GM19035 (cell line): ENCODE measurements around the gene GRAP2.
"Not testable (repeated sequence)": the region's sequence is repeated elsewhere in the genome, so short reads cannot be mapped to it uniquely, and the experiment has no call there.

Experiments used
- ATAC-seq: cut with Tn5 transposase; IDR thresholded peaks from one replicate; pipeline ENCODE4 v1.9.1; 2021; ENCODE audit not compliant: unreplicated experiment

The GRAP2 gene

DNA sequence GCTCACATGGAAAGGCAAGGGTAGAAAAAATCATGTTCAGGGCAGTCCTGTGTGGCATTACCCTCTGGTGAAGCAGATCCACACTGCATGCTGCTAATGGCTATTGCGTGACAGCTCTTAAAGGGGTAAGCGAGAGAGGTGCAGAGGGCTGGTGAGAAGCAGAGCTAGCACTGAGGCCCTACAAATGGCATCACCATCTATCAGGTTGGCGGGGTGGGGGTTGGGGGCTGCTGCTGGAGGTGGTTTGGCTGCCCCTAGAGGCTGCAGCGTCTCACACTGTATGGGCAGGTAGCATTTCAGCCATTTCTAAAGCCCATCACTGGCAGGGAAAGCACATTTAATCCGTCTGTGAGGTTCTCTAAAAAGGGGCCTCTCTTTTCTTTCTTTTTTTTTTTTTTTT is 42.5 kb downstream of the GRAP2 start:
- no peak for ATAC-seq

DNA sequence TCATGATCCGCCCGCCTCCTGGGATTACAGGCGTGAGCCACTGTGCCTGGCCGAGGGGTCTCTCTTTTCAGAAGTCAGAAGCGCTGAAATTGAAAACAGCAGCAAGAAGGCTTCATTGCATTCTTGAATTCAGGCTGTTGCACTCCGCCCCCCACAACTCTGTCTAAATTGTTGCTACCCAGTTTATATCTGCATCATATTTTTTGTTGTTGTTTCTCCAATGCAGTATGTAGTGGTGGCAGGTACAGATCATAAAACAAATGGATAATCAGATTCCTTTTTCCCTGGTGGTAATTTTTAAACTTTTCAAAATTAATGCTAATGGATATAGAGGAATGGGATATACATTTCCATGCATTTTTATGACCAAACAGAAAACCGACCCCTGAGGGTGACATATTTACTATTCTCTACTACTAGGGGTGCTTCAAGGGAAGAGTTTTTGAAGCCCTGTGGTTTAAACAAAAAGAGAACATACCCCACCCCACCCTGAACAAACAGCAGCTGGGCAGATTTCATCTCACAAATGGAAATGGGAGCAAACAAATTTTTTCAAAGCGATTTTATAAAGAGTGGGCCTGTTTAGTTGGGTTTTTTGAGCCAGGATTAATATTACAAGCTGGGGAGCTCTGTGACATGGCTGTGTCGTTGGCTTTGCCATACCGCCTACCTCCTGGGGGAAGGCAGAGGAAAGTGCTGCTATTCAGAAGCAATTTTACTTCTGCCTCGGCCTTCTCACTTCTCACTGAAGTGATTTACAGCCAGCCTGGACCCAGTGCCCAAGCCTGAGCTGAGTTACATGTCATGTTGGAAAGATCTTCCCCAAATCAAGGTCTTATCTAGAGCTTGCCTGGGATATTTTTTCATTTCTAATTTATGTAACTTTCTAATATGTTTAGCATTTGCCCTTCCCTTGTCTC is 43.3 kb downstream of the GRAP2 start:
- no peak for ATAC-seq

DNA sequence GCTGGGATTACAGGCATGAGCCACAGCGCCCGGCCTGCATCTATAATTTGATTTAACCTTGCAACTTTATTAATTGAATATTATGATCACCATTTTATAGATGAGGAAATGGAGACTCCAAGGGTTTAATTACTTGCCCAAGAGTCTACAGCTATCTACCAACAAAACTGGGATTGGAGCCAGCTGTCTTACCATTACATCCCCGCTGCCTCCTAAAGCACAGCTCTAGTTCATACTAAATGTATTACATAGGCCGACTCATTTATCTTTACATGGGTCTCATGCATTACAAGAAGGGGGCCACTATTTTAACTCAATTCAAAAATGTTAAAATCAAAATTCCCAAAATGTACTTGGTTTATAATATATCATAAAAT is 45.2 kb downstream of the GRAP2 start:
- no peak for ATAC-seq

DNA sequence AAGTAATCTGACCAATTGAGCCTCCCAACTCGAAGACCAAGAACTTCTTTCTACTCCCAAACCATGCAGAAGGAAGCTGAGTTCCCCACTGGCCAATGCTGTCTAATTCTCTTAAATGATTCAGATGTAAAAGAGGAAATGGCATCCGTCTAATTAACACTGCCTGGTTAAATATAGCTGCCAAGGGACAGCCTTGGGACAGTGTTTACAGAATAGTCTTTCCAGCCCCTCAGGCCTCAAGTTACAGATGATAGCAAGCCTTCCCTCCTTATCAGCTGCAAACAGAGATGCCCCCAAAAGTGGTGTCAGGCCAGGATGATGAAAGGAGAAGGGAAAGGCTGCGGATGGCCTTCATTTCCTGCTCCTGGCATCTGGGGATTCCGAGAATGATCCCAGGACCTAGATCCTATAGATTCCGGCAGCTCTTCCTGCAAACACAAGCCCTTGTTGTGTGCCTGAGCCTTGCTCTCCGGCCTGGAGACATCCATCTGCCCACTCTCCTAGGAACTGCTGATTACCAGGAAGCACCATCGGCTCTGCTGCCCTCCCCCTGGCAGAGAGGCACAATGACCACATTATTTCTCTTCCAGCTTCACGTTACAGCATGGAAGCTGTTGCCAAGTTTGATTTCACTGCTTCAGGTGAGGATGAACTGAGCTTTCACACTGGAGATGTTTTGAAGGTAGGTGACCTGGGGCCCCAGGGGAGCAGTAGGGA is 45.8 kb downstream of the GRAP2 start:
- no peak for ATAC-seq

GRCh38 chr22:39947220-39948216 is 46.6 kb downstream of the GRAP2 start:
- ATAC-seq = no peak

GRCh38 chr22:39949964-39950737 is 49.3 kb downstream of the GRAP2 start:
- ATAC-seq = no peak

DNA sequence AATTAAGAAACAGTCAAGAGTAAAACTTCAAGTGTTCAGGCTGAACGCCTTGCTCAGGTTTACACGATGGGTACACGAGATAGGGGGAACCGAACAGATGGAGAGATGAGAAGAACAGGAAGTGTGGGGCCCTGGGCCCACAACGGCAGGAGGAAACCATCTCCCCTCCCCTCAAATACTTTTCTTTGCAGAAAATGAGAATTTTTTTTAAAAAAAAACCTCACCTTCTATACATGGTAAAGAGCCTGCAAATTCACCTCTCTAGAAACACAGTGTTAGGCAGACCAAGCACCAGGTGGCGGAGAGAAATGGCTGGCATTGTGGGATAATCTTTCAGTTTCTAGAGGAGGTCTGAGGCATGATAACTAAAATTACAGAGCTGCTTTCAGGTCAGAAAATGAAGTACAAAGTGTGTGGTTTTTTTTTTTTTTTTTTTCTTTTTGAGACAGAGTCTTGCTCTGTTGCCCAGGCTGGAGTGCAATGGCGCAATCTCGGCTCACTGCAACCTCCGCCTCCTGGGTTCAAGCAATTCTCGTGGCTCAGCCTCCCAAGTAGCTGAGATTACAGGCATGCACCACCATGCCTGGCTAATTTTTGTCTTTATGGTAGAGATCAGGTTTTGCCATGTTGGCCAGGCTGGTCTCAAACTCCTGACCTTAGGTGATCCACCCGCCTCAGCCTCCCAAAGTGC is 50.9 kb downstream of the GRAP2 start:
- ATAC-seq = not testable (repeated sequence)

- no peak for ATAC-seq
Measured at GRCh38 chr22:39952347-39952746, 51.5 kb downstream of the GRAP2 start.

- ATAC-seq = no peak
Measured at GRCh38 chr22:39953101-39953500, 52.2 kb downstream of the GRAP2 start.

- ATAC-seq = no peak
Measured at GRCh38 chr22:39954584-39955055, 53.7 kb downstream of the GRAP2 start.

GRCh38 chr22:39955675-39956074 is 54.8 kb downstream of the GRAP2 start:
- no peak for ATAC-seq

DNA sequence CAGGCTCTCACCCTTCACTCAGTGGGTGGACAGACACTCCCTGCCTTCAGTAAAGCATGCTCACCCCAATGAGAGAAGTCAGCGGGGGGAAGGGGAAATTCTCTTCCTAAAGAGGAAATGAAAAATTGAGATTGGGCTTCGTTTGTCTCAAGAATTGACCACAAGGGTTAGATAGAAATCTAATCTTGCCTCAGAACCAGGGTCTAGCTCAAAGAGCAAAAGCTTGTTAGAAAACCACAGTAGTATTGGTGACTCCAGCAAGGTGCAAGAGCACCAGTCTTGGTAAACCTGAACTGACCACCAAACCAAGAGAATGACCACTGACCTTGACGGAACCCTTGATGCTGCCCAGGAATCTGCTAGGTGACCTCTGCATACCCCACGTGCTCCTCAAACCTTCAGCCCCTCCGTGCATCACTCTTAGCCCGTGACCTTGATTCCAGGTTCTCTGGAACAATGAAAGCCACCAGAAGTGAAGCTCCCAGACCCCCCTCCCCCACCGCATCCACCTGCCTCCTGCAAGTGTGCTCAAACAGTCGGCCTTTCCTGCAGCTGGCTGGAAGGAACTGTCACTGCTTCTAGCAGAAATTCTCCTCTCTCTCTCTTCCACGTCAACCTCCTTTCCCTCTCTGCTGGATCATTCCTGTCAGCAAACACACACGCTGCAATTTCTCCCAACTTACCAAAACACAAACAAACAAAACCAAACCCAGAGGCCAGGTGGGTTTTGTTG is 56.2 kb downstream of the GRAP2 start:
- peak; percentile 41 for ATAC-seq

DNA sequence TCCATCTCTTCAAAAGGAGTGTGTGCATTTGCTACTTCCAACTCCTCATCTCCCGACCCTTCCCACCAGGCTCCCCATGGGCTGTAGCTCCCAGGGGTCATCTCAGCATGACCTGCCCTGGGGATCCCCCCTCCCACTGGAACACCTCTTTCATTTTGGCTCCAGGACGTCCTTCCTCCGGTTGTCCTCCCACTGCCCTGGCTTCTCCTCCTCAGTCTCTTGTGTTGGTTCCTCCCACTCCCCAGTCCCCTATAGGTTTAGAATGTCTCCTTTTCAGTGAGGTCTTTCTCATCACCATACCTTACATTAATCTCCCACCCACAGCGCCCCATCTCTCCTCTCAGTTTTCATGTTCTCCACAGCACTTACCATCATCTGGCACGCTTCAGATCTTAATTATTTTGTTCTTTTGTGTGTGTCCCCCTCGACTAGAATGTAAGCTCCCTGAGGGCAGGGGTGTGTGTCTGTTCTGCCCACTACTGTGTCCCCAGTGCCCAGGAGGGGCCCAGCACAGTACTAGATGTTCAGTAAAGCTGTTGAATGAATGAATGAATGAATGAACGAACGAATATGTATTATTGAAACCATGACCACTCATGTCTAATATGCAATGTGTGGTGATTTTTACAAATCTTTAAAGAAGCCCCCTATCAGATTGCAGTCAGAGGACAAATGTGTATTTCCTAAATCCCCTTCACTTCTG is 57.3 kb downstream of the GRAP2 start:
- no peak for ATAC-seq

DNA sequence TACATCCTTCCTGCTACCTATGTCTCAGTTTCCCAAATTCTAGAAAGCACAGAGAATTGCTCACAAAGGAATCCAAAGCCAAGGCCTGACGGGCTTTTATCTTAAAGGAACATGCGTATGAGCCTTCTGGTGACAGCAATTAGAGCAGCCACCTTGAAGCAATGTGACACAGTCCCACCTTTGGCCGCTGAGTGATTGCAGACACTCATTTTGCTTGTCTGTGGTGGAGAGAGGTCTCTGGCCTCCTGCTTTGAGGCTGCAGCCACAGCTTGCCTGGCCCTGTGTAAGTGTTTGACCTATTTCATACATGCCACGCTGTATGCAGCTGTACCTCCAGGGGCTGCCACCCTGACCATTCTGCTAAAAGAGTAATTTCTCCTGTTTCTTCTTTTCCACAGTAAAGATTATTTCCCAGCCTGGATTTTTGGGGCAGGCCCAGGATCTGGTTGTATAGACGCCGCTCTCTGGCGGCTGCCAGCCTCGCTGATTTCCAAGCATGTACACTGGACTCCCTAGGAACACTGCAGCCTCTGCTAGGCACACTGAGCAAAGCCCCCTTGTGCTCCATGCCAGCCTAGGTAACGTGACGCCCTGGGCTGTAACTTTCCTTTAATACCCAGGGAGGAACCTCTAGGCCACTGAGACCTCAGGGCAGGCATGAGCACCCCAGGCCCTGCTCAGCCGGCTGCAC is 58.2 kb downstream of the GRAP2 start:
- no peak for ATAC-seq

GRCh38 chr22:39959640-39960447 is 59.0 kb downstream of the GRAP2 start, which contains the start of gene TMA7B:
TSS of gene TMA7B (plus strand) at chr22:39960397. CDS start at chr22:39964375, 3,978 bp downstream.
- no peak for ATAC-seq
